ENCODE data around the gene PXDC1. TPM values are rescaled to one million over a fixed set of nuclear protein-coding genes. Genes with fewer than 3 reads are reported as not detected.

Gene PXDC1
- polyA plus RNA-seq, 1 donor from 2014 or later: 3.9 TPM

DNA sequence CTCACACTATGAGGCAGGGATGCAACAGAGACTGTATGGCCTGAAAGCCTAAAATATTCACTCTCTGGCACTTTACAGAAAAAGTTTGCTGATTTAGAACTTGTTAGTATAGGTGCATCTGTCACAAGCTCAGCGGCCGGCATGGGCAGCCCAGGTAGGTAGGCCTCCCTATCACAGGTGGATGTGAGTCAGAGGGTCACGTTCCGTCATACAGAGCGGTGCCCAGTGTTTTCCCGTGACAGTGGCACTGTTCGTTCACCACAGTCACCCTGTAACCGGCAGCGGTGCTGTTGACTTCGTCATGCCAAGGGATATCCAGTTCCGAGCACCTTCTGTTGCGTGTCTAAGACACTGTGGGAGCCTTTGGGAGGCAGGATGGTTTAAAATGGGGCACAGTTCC, 32.9 kb upstream of the PXDC1 start:
- Histone ChIP-seq H3K4me3 (ENCODE audit: low read length) (no peak overlapping the region), H3K9me3 (ENCODE audit: low read length) (no peaks in the 10 kb centered on the region), H3K36me3 (ENCODE audit: insufficient read depth, low read length) (no peaks in the 10 kb centered on the region), H3K9me2 (ENCODE audit: insufficient read depth, low read length) (no peaks in the 10 kb centered on the region), H3K79me2 (replicated peaks; ENCODE audit: insufficient read depth, low read length) (no peaks in the 10 kb centered on the region), H4K20me1 (ENCODE audit: insufficient read depth) (no peaks in the 10 kb centered on the region), H3K27me3 (ENCODE audit: insufficient read depth, low read depth, low read length) (no peaks in the 10 kb centered on the region), H3K27ac (ENCODE audit: low read length) (no peak overlapping the region), H3K9ac (ENCODE audit: low read length) (no peak overlapping the region), H2AFZ (ENCODE audit: low read depth, low read length) (no peak overlapping the region), H3F3A (ENCODE audit: insufficient read depth, low read length, poor library complexity, severe bottlenecking) (no peaks in the 10 kb centered on the region), H3K4me2 (ENCODE audit: low read length) (no peak overlapping the region)
- TF ChIP-seq, protein P1, sequence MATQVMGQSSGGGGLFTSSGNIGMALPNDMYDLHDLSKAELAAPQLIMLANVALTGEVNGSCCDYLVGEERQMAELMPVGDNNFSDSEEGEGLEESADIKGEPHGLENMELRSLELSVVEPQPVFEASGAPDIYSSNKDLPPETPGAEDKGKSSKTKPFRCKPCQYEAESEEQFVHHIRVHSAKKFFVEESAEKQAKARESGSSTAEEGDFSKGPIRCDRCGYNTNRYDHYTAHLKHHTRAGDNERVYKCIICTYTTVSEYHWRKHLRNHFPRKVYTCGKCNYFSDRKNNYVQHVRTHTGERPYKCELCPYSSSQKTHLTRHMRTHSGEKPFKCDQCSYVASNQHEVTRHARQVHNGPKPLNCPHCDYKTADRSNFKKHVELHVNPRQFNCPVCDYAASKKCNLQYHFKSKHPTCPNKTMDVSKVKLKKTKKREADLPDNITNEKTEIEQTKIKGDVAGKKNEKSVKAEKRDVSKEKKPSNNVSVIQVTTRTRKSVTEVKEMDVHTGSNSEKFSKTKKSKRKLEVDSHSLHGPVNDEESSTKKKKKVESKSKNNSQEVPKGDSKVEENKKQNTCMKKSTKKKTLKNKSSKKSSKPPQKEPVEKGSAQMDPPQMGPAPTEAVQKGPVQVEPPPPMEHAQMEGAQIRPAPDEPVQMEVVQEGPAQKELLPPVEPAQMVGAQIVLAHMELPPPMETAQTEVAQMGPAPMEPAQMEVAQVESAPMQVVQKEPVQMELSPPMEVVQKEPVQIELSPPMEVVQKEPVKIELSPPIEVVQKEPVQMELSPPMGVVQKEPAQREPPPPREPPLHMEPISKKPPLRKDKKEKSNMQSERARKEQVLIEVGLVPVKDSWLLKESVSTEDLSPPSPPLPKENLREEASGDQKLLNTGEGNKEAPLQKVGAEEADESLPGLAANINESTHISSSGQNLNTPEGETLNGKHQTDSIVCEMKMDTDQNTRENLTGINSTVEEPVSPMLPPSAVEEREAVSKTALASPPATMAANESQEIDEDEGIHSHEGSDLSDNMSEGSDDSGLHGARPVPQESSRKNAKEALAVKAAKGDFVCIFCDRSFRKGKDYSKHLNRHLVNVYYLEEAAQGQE (IDR thresholded peaks at IDR 0.05; ENCODE audit: borderline replicate concordance): no peak
- no peak for TF ChIP-seq RAD21 (conservative IDR thresholded peaks at IDR 0.05)
- no peak for TF ChIP-seq TAF1 (IDR thresholded peaks at IDR 0.05; ENCODE audit: low read depth)
- no peak for TF ChIP-seq EZH2 (IDR thresholded peaks at IDR 0.05; ENCODE audit: borderline replicate concordance, insufficient read depth, low read length, poor library complexity, severe bottlenecking)
- TF ChIP-seq, protein P2, sequence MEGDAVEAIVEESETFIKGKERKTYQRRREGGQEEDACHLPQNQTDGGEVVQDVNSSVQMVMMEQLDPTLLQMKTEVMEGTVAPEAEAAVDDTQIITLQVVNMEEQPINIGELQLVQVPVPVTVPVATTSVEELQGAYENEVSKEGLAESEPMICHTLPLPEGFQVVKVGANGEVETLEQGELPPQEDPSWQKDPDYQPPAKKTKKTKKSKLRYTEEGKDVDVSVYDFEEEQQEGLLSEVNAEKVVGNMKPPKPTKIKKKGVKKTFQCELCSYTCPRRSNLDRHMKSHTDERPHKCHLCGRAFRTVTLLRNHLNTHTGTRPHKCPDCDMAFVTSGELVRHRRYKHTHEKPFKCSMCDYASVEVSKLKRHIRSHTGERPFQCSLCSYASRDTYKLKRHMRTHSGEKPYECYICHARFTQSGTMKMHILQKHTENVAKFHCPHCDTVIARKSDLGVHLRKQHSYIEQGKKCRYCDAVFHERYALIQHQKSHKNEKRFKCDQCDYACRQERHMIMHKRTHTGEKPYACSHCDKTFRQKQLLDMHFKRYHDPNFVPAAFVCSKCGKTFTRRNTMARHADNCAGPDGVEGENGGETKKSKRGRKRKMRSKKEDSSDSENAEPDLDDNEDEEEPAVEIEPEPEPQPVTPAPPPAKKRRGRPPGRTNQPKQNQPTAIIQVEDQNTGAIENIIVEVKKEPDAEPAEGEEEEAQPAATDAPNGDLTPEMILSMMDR (IDR thresholded peaks at IDR 0.05; ENCODE audit: poor library complexity, severe bottlenecking): no peak
- no peak for TF ChIP-seq POLR2AphosphoS5 (IDR thresholded peaks at IDR 0.05)

DNA sequence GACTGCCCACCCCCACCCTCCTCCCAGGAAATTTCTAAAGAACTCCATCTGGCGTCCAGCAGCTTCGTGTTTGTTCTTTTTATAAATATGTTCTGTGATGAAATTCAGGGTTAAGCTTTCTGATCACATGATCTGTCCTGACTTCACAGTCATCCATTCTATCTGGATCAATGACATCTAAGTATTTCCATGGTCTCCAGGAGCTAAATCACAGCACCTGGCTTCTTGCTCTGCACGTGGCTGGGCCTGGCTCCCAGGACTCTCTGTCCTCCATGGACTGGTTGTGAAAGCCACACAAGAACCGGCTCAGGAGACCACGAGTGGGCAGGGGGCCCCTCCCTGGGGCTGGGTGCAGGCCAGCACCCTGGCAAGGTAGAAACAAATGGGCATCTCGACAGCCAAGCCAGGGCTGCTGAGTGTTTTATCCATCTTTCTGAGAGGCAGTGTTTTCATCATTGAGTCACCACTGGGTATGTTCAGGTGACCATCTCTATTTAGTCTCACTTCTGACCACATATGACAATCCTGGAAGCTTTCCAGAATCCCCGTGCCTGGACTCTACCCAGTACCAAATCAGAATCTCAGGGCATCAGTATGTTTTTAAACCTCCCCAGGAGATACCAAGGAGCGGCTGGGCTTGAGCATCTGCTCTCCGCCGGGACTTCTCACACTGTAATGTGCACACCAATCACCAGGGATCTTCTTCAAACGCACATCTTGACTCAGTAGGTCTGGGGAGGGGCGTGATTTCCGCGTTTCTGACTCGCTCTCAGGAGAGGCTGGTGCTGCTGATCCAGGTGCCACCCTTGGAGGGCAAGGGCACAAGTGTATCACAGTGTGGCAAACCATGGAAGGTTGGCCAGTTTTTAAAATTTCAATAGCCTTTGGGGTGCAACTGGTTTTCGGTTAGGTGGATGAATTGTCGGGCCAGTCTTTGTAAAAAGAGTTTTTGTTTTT, 31.6 kb upstream of the PXDC1 start:
- Histone ChIP-seq H3K27me3 (ENCODE audit: insufficient read depth, low read depth, low read length) (no peaks in the 10 kb centered on the region), H3K9me2 (ENCODE audit: insufficient read depth, low read length) (no peaks in the 10 kb centered on the region), H4K20me1 (ENCODE audit: insufficient read depth) (no peaks in the 10 kb centered on the region), H3K9ac (ENCODE audit: low read length) (no peak overlapping the region), H3K79me2 (replicated peaks; ENCODE audit: insufficient read depth, low read length) (no peaks in the 10 kb centered on the region), H2AFZ (ENCODE audit: low read depth, low read length) (no peak overlapping the region), H3K36me3 (ENCODE audit: insufficient read depth, low read length) (no peaks in the 10 kb centered on the region), H3F3A (ENCODE audit: insufficient read depth, low read length, poor library complexity, severe bottlenecking) (no peaks in the 10 kb centered on the region), H3K4me2 (ENCODE audit: low read length) (no peak overlapping the region), H3K4me3 (ENCODE audit: low read length) (no peak overlapping the region), H3K9me3 (ENCODE audit: low read length) (no peaks in the 10 kb centered on the region), H3K27ac (ENCODE audit: low read length) (no peak overlapping the region)
- TF ChIP-seq RAD21 (conservative IDR thresholded peaks at IDR 0.05): no peak
- no peak for TF ChIP-seq SMC3 (conservative IDR thresholded peaks at IDR 0.05; ENCODE audit: poor library complexity)
- TF ChIP-seq POLR2AphosphoS5 (IDR thresholded peaks at IDR 0.05): no peak
- no peak for TF ChIP-seq TAF1 (IDR thresholded peaks at IDR 0.05; ENCODE audit: low read depth)
- TF ChIP-seq, protein P1 (IDR thresholded peaks at IDR 0.05; ENCODE audit: borderline replicate concordance): no peak
- TF ChIP-seq, protein P2 (IDR thresholded peaks at IDR 0.05; ENCODE audit: poor library complexity, severe bottlenecking): no peak
- no peak for TF ChIP-seq MXI1 (conservative IDR thresholded peaks at IDR 0.05; ENCODE audit: poor library complexity, severe bottlenecking)
- no peak for TF ChIP-seq EP300 (conservative IDR thresholded peaks at IDR 0.05; ENCODE audit: poor library complexity, severe bottlenecking)
- no peak for TF ChIP-seq EZH2 (IDR thresholded peaks at IDR 0.05; ENCODE audit: borderline replicate concordance, insufficient read depth, low read length, poor library complexity, severe bottlenecking)

Measured in neural cell (in vitro differentiated cells).